HepG2 (cell line): ENCODE measurements around the gene ECHDC1. TPM values are rescaled to one million over a fixed set of nuclear protein-coding genes. Genes with fewer than 3 reads are reported as not detected.

Source experiments
- AHDC1 ChIP-seq: sonication (generic); formaldehyde crosslinking; IDR thresholded peaks from 2 replicates; pipeline ENCODE4 v1.5.1; 2020; ENCODE audit warnings: mild to moderate bottlenecking, missing genetic modification reagents, borderline replicate concordance
- CEBPB ChIP-seq: IDR thresholded peaks from 2 replicates; pipeline ENCODE4 v1.6.1; 2011; ENCODE audit warnings: low read depth, low read length, improper control_type of control experiment, borderline replicate concordance
- ELF4 ChIP-seq: sonication (generic); formaldehyde crosslinking; IDR thresholded peaks from 2 replicates; pipeline ENCODE4 v1.5.0; 2020; ENCODE audit warnings: missing genetic modification reagents, mild to moderate bottlenecking, moderate library complexity, borderline replicate concordance
- FOXA3 ChIP-seq: IDR thresholded peaks from 2 replicates; pipeline ENCODE4 v1.6.1; 2016; ENCODE audit warnings: missing genetic modification reagents, missing compliant biosample characterization
- GATA4 ChIP-seq: sonication (generic); IDR thresholded peaks from 2 replicates; pipeline ENCODE4 v1.6.1; 2016; ENCODE audit warnings: antibody characterized with exemption, low read depth, borderline replicate concordance
- KDM2A ChIP-seq: sonication (generic); formaldehyde crosslinking; IDR thresholded peaks from 2 replicates; pipeline ENCODE4 v1.4.0; 2020; ENCODE audit warnings: low read depth, missing genetic modification reagents, borderline replicate concordance
- KMT2B ChIP-seq: IDR thresholded peaks from 2 replicates; pipeline ENCODE4 v1.6.1; 2016; ENCODE audit warnings: missing genetic modification reagents, missing compliant biosample characterization
- PHF21A ChIP-seq: sonication (generic); formaldehyde crosslinking; IDR thresholded peaks from 2 replicates; pipeline ENCODE4 v1.5.0; 2020; ENCODE audit warnings: mild to moderate bottlenecking, missing genetic modification reagents
- RBM39 ChIP-seq: fragments of 200-400 bp; formaldehyde crosslinking; IDR thresholded peaks from one replicate; pipeline ENCODE4 v1.6.1; 2018; ENCODE audit warnings: antibody characterized with exemption, mild to moderate bottlenecking, low read depth, low read length; ENCODE audit not compliant: poor library complexity, severe bottlenecking
- RORA ChIP-seq: sonication (generic); formaldehyde crosslinking; IDR thresholded peaks from 2 replicates; pipeline ENCODE4 v1.5.0; 2020; ENCODE audit warnings: mild to moderate bottlenecking, missing genetic modification reagents, moderate library complexity
- TCF7 ChIP-seq: sonication (generic); IDR thresholded peaks from 2 replicates; pipeline ENCODE4 v1.6.1; 2016; ENCODE audit warnings: antibody characterized with exemption, low read depth
- TEF ChIP-seq: sonication (generic); formaldehyde crosslinking; IDR thresholded peaks from 2 replicates; pipeline ENCODE4 v1.5.0; 2020; ENCODE audit warnings: missing genetic modification reagents
- ZBTB42 ChIP-seq: sonication (generic); formaldehyde crosslinking; IDR thresholded peaks from 2 replicates; pipeline ENCODE4 v1.5.0; 2020; ENCODE audit warnings: mild to moderate bottlenecking, missing genetic modification reagents
- ZNF274 ChIP-seq: sonication (generic); formaldehyde crosslinking; IDR thresholded peaks from 2 replicates; pipeline ENCODE4 v1.5.1; 2020; ENCODE audit warnings: mild to moderate bottlenecking, missing genetic modification reagents
- ZNF614 ChIP-seq: IDR thresholded peaks from 2 replicates; pipeline ENCODE4 v1.6.1; 2018; ENCODE audit warnings: missing biosample characterization, missing genetic modification reagents, inconsistent platforms, borderline replicate concordance
- ZNF773 ChIP-seq: sonication (generic); formaldehyde crosslinking; IDR thresholded peaks from 2 replicates; pipeline ENCODE4 v1.4.0; 2020; ENCODE audit warnings: missing genetic modification reagents, borderline replicate concordance
- polyA plus RNA-seq, 8 experiments: library from polyadenylated mRNA; depleted of rRNA in 3 of 8; stranded (reverse) in 7 of 8; unstranded in 1 of 8; fragments of >200 nt; fragmentation: Illumina TruSeq in 4 of 8; extraction: Trizol in 4 of 8; gene quantifications; 2 replicates each; pipeline versions ENCODE4 v1.2.1 to v1.2.3, GENCODE V29; 2011 to 2016; ENCODE audit warnings: low read depth in 4 of 8, missing spikeins in 1 of 8, mixed read lengths in 1 of 8; ENCODE audit not compliant: insufficient read depth in 1 of 8
- total RNA-seq, 5 experiments: library from RNA; depleted of rRNA; stranded (reverse); fragments of >200 nt; fragmentation: Illumina TruSeq; extraction: Trizol; gene quantifications; 2 replicates each; pipeline ENCODE4 v1.2.3, GENCODE V29; 2016; ENCODE audit warnings: low read depth in 1 of 5
- TF ChIP-seq, protein P1 (sequence below): sonication (generic); formaldehyde crosslinking; conservative IDR thresholded peaks from 2 replicates; pipeline ENCODE4 v1.8.0; 2022; ENCODE audit warnings: low read depth, missing genetic modification reagents

Gene ECHDC1
- total and polyA plus RNA-seq, 2 of the 13 experiments (the other 11 are each of a cell fraction or from before 2014, with no cell fraction given): 32.8 to 98.1 TPM

DNA sequence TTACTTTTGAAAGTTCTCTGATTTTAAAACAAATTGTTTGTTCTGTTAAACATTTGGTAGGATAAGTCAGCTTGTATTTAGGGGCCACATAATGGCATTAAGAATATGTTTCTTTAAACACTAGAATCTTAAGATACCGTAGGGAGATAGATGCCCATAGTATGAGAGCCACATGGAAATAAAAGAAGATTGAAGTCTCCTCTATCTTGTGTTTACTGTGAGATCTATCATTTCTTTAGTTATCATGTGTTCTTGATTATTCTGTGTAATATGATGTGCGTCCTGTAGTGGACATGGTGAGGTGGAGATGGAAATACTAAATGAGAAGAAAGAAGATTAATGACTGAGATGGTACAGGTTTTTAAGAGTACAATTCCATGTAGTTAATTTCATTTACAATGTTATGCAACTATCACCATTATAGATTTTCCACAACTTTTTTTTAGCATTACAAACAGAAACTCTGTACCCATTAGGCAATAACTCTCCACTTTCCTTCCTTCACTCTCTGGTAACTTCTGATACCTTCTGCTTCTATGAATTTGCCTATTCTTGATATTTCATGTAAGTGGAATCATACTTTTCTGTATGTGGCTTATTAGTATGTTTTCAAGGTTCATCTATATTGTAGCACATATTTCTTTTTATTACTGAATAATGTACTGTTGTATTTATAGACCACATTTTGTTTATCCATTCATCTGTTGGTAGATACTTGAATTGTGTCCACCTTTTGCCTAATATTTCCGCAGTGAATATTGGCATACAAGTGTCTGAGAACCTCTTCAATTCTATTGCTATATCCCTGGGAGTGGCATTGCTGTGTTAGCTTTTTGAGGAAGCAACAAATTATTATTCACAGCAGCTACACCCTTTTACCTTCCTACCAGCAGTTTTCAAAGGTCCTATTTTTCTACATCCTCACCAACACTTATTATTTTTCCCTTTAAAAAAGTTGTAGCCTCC is 65.2 kb downstream of the ECHDC1 start (continued):
- TF ChIP-seq AHDC1 (CRISPR knock-in tag) (peak; percentile 68; the same call in 1 of the 2 replicates), KDM2A (no peak), KMT2B (no peak), TEF (peak; percentile 89), RBM39 (no peak), ZBTB42 (CRISPR knock-in tag) (no peak), CEBPB (peak; percentile 82; the same call in 1 of the 2 replicates), RORA (CRISPR knock-in tag) (no peak), ELF4 (no peak), ZNF274 (no peak), TCF7 (no peak), ZNF614 (CRISPR knock-in tag) (no peak), ZNF773 (CRISPR knock-in tag) (no peak), GATA4 (no peak), FOXA3 (CRISPR knock-in tag) (peak; percentile 56; the same call in 1 of the 2 replicates), PHF21A (CRISPR knock-in tag) (no peak)
- TF ChIP-seq, protein P1, sequence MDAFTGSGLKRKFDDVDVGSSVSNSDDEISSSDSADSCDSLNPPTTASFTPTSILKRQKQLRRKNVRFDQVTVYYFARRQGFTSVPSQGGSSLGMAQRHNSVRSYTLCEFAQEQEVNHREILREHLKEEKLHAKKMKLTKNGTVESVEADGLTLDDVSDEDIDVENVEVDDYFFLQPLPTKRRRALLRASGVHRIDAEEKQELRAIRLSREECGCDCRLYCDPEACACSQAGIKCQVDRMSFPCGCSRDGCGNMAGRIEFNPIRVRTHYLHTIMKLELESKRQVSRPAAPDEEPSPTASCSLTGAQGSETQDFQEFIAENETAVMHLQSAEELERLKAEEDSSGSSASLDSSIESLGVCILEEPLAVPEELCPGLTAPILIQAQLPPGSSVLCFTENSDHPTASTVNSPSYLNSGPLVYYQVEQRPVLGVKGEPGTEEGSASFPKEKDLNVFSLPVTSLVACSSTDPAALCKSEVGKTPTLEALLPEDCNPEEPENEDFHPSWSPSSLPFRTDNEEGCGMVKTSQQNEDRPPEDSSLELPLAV: no peak
